Hepatocyte (in vitro differentiated cells): ENCODE measurements around the gene SPON1.

Source experiments
- EZH2 ChIP-seq: fragments of 200-600 bp; sonication (generic); IDR thresholded peaks from 2 replicates; pipeline ENCODE4 v1.6.1; 2016; ENCODE audit warnings: antibody characterized with exemption, mild to moderate bottlenecking, borderline replicate concordance
- EZH2phosphoT487 ChIP-seq: fragments of 200-600 bp; sonication (generic); IDR thresholded peaks from one replicate; pipeline ENCODE4 v1.6.1; 2018; ENCODE audit warnings: antibody characterized with exemption, mild to moderate bottlenecking, low read depth, moderate library complexity; ENCODE audit not compliant: unreplicated experiment, severe bottlenecking
- TF ChIP-seq, protein P1 (sequence below): fragments of 200-600 bp; sonication (generic); IDR thresholded peaks from 2 replicates; pipeline ENCODE4 v1.5.1; 2016; ENCODE audit warnings: antibody characterized with exemption, mild to moderate bottlenecking; ENCODE audit not compliant: poor library complexity

DNA sequence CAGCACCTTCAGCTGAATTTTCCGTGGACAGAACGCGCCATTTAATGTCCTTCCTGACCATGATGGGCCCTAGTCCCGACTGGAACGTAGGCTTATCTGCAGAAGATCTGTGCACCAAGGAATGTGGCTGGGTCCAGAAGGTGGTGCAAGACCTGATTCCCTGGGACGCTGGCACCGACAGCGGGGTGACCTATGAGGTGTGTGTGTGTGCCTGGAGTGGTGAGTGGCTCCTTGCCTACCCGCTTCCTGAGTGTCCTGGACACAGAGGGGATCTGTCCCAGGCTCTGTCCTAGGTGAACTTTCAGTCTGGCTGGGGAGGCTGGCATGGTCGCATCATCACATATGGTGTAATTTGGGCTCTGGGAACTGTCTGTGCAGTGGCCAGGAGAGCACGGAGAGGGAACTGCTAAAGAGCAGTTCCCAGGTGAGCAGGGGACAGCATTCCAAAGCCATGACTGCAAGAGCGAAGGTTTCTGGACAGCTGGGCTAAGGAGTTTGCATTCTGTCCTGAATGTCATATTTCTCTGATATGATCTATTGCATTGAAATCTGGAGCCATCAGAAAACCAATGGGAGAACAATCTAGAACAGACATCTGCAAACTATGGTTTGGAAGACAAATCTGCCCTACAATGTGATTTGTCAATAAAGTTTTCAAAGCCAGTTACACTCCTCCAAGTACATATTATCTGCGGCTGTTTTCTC, 292.2 kb downstream of the SPON1 start:
- TF ChIP-seq, protein P1, sequence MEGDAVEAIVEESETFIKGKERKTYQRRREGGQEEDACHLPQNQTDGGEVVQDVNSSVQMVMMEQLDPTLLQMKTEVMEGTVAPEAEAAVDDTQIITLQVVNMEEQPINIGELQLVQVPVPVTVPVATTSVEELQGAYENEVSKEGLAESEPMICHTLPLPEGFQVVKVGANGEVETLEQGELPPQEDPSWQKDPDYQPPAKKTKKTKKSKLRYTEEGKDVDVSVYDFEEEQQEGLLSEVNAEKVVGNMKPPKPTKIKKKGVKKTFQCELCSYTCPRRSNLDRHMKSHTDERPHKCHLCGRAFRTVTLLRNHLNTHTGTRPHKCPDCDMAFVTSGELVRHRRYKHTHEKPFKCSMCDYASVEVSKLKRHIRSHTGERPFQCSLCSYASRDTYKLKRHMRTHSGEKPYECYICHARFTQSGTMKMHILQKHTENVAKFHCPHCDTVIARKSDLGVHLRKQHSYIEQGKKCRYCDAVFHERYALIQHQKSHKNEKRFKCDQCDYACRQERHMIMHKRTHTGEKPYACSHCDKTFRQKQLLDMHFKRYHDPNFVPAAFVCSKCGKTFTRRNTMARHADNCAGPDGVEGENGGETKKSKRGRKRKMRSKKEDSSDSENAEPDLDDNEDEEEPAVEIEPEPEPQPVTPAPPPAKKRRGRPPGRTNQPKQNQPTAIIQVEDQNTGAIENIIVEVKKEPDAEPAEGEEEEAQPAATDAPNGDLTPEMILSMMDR: no peak
- TF ChIP-seq EZH2 (no peak), EZH2phosphoT487 (no peak)
